Body of pancreas (tissue), 4 donors: ENCODE measurements around the gene PNLDC1. TPM values are rescaled to one million over a fixed set of nuclear protein-coding genes. Genes with fewer than 3 reads are reported as not detected.
"Not testable (repeated sequence)": the region's sequence is repeated elsewhere in the genome, so short reads cannot be mapped to it uniquely, and the experiment has no call there.

Source experiments
- ATAC-seq: fragments of 150-250 bp; one replicate; pipeline ENCODE4 v1.9.1; 2016
- DNase-seq, 4 donors: peaks; one replicate each; pipeline ENCODE4 v3.0.0-alpha.2; 2019
- H3K27ac ChIP-seq, 4 donors: fragments of 200-600 bp; sonication (generic); 1 replicate in 3 of 4; 2 replicates in 1 of 4; pipeline versions ENCODE4 v1.5.1 to v1.6.1; 2016 to 2019; ENCODE audit warnings: mild to moderate bottlenecking in 1 of 4, mixed read lengths in 1 of 4, moderate library complexity in 1 of 4
- H3K27me3 ChIP-seq, 2 donors: fragments of 200-600 bp; sonication (generic); one replicate each; pipeline ENCODE4 v1.6.0; 2016; ENCODE audit warnings: mild to moderate bottlenecking in 1 of 2
- H3K36me3 ChIP-seq, 2 donors: fragments of 200-600 bp; sonication (generic); replicated peaks in 1 of 2; 2 replicates each; pipeline ENCODE4 v1.5.1; 2016; ENCODE audit warnings: low read depth in 2 of 2; ENCODE audit not compliant: insufficient read depth in 1 of 2
- H3K4me1 ChIP-seq: fragments of 200-600 bp; sonication (generic); one replicate; pipeline ENCODE4 v1.6.0; 2016
- H3K4me3 ChIP-seq, 2 donors: fragments of 200-600 bp; sonication (generic); 1 replicate in 1 of 2; 2 replicates in 1 of 2; pipeline ENCODE4 v1.5.1; 2016 to 2019
- H3K9me3 ChIP-seq, 3 donors: fragments of 200-600 bp; sonication (generic); 1 replicate in 2 of 3; 2 replicates in 1 of 3; pipeline ENCODE4 v1.5.1; 2016
- POLR2A ChIP-seq, 3 donors: fragments of 450-650 bp; IDR thresholded peaks; one replicate each; pipeline ENCODE4 v1.6.1; 2016; ENCODE audit warnings: antibody characterized with exemption in 3 of 3, mild to moderate bottlenecking in 2 of 3
- WGBS, 2 donors: methylation state at CpG; one replicate each; pipeline ENCODE4 v1.1.5; 2017; 5-methylcytosine and 5-hydroxymethylcytosine counted together
- intact Hi-C: fragments of 100-400 bp; cut with DNase I; formaldehyde crosslinking; loops from one replicate; pipeline ENCODE4 v1.15.1; 2023
- total RNA-seq, 2 donors: library from RNA; depleted of rRNA; stranded (reverse); fragments of >200 nt; gene quantifications; one replicate each; pipeline ENCODE4 v1.1.0, GENCODE V29; 2016
- TF ChIP-seq, protein P1 (sequence below), 7 experiments: fragments of 450-650 bp in 4 of 7; fragments of 200-600 bp in 3 of 7; sonication (generic) in 3 of 7; IDR thresholded peaks; one replicate each; pipeline ENCODE4 v1.5.1; 2016 to 2019; ENCODE audit warnings: antibody characterized with exemption in 7 of 7

PNLDC1 gene
- total RNA-seq, 2 donors from 2014 or later: 0.52 TPM; not detected in 1

DNA sequence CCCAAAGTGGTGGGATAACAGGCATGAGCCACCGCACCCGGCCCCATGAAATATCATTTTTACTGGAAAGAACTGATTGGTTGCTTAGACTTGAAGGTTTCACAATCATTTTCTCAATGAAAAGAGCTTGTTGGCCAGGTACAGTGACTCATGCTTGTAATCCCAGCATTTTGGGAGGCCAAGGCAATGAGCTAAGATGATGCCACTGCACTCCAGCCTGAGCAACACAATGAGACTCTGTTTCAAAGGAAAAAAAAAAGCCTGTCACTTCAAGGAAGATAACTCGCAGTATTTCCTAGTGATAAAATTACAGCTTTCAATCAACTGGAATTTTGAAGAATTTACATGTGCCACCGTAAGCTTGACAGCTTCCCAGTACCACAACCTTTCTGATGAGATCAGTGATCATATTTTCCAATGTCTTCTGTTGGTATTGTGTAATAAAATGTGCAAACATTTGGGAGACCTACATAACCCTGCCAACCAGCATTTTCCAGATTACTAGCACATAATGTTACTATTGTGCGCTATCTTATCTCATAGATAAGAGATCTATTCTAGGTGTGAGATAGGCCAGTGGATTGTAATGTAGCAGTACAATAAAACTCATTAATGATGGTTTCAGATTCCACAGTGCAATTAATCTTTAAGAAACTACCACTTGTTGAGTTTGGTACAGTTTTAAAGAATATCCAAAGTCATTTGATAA lies 7.2 kb downstream of the PNLDC1 start:
- no peaks in the 10 kb centered on the region for H3K36me3 ChIP-seq
- DNase-seq (peak in 3 of 4 donors; percentile 20 to 59 (median 47)), ATAC-seq (peak; percentile 86)
- no peaks in the 10 kb centered on the region for H3K9me3 ChIP-seq
- no peak overlapping the region for H3K4me3 ChIP-seq
- 50% methylated on average over 5 of the region's 5 CpGs for WGBS, 2 donors
- peak overlapping the region; percentile 59 to 80 (median 68) for H3K27ac ChIP-seq
- no peak for TF ChIP-seq POLR2A (IDR thresholded peaks at IDR 0.05)
- TF ChIP-seq, protein P1, sequence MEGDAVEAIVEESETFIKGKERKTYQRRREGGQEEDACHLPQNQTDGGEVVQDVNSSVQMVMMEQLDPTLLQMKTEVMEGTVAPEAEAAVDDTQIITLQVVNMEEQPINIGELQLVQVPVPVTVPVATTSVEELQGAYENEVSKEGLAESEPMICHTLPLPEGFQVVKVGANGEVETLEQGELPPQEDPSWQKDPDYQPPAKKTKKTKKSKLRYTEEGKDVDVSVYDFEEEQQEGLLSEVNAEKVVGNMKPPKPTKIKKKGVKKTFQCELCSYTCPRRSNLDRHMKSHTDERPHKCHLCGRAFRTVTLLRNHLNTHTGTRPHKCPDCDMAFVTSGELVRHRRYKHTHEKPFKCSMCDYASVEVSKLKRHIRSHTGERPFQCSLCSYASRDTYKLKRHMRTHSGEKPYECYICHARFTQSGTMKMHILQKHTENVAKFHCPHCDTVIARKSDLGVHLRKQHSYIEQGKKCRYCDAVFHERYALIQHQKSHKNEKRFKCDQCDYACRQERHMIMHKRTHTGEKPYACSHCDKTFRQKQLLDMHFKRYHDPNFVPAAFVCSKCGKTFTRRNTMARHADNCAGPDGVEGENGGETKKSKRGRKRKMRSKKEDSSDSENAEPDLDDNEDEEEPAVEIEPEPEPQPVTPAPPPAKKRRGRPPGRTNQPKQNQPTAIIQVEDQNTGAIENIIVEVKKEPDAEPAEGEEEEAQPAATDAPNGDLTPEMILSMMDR (IDR thresholded peaks at IDR 0.05): no peak
- H3K27me3 ChIP-seq: no peaks in the 10 kb centered on the region
- intact Hi-C loops: no loop called here
- H3K4me1 ChIP-seq: peaks cover 18% of the 10 kb centered on the region

DNA sequence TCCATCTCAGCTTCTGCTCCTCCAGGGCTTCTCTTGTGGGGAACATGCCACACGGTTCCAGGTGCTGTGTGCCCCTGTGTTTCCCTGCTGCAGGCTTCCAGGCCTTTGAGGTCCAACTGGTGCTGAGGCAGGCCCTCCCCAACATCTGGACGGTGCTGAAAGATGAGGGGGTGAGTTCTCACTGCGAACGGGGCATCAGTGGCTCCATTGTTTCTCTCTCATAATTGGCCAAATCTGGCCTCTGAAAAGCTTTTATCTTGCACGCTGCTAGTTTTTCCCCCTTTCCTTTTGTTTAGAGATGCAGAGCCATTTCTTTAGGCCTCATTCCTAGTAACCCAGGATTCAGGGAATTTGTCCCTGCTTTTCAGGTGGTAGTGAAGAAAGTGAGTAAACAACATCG lies 8.6 kb downstream of the PNLDC1 start:
- no peaks in the 10 kb centered on the region for H3K36me3 ChIP-seq
- no peaks in the 10 kb centered on the region for H3K9me3 ChIP-seq
- no peak overlapping the region for H3K27ac ChIP-seq
- TF ChIP-seq, protein P1 (IDR thresholded peaks at IDR 0.05): no peak
- no peak for TF ChIP-seq POLR2A (IDR thresholded peaks at IDR 0.05)
- no peak for DNase-seq
- intact Hi-C loops: no loop called here
- 79 to 87% methylated on average over 6 of the region's 6 CpGs for WGBS, 2 donors
- no peak overlapping the region for H3K4me3 ChIP-seq
- no peaks in the 10 kb centered on the region for H3K27me3 ChIP-seq
- ATAC-seq: no peak
- H3K4me1 ChIP-seq: peaks cover 18% of the 10 kb centered on the region

DNA sequence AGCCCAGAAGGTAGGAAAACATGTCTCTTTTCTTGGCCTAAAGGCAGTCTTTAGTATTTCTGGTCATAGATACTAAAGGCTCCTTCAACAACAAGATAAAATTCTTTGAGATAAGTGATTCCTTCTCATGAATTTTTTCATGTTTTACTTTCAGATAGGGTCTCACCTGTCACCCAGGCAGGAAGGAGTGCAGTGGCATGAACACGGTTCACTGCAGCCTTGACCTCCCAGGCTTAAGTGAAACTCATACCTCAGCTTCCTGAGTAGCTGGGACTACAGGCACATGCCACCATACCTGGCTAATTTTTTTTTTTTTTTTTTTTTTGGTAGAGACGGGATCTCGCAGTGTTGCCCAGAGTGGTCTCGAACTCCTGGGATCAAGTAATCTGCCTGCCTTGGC lies 9.1 kb downstream of the PNLDC1 start:
- no peak for ATAC-seq
- H3K36me3 ChIP-seq: no peaks in the 10 kb centered on the region
- H3K27me3 ChIP-seq: no peaks in the 10 kb centered on the region
- WGBS, 2 donors: 83 to 87% methylated on average over 3 to 4 of the region's 4 CpGs
- no peak overlapping the region for H3K27ac ChIP-seq
- no peaks in the 10 kb centered on the region for H3K9me3 ChIP-seq
- intact Hi-C loops: no loop called here
- DNase-seq: no peak
- H3K4me3 ChIP-seq: no peak overlapping the region
- TF ChIP-seq POLR2A (IDR thresholded peaks at IDR 0.05): no peak
- TF ChIP-seq, protein P1 (IDR thresholded peaks at IDR 0.05): no peak
- peaks cover 18% of the 10 kb centered on the region for H3K4me1 ChIP-seq

DNA sequence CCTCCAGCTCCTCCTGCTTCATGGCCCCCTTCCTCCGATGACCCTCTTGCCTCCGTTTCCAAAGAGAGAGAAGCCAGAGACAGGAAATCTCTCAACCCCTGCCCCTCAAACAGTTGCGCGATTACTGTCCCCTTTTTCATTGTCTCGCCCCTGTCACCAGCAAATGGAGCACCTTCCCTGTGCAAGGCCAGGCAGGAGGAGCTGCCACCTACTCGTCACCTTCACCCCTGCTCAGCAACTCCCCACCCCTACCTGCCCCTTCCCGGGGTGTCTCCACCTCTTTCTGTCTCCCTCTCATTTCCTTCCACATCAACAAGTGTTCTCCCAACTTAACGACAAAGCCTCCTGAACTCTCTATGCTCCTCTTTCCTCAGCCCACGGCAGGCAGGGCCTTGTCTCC lies 13.7 kb downstream of the PNLDC1 start:
- Histone ChIP-seq H3K4me1 (peaks cover 20% of the 10 kb centered on the region), H3K9me3 (no peaks in the 10 kb centered on the region), H3K36me3 (no peaks in the 10 kb centered on the region), H3K27ac (no peak overlapping the region), H3K27me3 (no peaks in the 10 kb centered on the region), H3K4me3 (no peak overlapping the region)
- DNase-seq (no peak), ATAC-seq (no peak)
- WGBS, 2 donors: 80 to 86% methylated on average over 9 of the region's 9 CpGs
- TF ChIP-seq POLR2A (IDR thresholded peaks at IDR 0.05): no peak
- TF ChIP-seq, protein P1 (IDR thresholded peaks at IDR 0.05): no peak
- intact Hi-C loops: no loop called here

DNA sequence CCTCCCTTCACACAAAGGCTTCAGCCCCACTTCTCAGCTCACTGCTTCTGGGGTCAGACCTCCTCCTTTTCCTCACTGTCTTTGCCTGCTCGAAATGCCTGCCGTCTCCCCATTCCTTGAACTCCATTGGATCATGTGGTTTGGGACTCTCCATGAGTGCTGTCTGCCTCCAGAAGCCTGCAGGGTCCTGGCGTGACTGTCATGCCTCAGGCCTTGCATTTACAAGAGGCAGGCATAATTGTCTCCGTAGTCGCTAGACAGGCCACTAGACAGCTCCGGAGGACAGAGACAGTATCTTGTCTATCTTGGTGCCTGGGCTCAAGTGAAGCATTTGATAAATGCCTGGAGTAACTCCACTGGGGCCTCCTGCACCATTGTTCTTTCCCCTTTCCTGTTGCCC lies 15.3 kb downstream of the PNLDC1 start:
- Histone ChIP-seq H3K4me1 (peaks cover 12% of the 10 kb centered on the region), H3K27ac (no peak overlapping the region), H3K27me3 (no peaks in the 10 kb centered on the region), H3K36me3 (no peaks in the 10 kb centered on the region), H3K4me3 (no peak overlapping the region), H3K9me3 (no peaks in the 10 kb centered on the region)
- TF ChIP-seq, protein P1 (IDR thresholded peaks at IDR 0.05): no peak
- no peak for TF ChIP-seq POLR2A (IDR thresholded peaks at IDR 0.05)
- 73 to 92% methylated on average over 6 of the region's 6 CpGs for WGBS, 2 donors
- DNase-seq (no peak), ATAC-seq (no peak)
- intact Hi-C loops: no loop called here

DNA sequence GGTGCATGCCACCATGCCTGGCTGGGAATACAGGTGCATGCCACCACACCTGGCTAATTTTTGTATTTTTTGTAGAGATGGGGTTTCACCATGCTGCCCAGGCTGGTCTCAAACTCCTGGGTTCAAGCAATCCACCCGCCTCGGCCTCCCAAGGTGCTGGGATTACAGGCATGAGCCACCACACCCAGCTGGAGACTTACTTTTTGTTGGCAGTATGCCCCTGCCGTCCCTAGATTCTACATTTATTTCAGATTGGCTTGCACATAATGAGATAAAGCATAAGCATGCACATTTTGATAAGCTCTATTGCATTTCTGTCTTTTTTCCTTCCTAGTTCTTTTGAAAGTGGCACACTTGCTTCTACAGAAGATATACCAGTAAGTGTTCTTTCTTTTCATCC lies 16.7 kb downstream of the PNLDC1 start:
- H3K9me3 ChIP-seq, H3K27ac ChIP-seq, H3K4me3 ChIP-seq, ATAC-seq, DNase-seq, intact Hi-C loops, H3K36me3 ChIP-seq, H3K27me3 ChIP-seq: not testable (repeated sequence)
- peaks cover 10% of the 10 kb centered on the region for H3K4me1 ChIP-seq
- WGBS, 2 donors: 58 to 59% methylated on average over 3 of the region's 3 CpGs
